Retinal pigment epithelial cell (primary cell): ENCODE results near the gene ATOSB.

Source experiments
- DNase-seq: peaks from one replicate; pipeline ENCODE4 v3.0.0-alpha.2; 2010; ENCODE audit warnings: low read depth
- H3K4me3 ChIP-seq: 2 replicates; pipeline ENCODE4 v1.5.1; 2011; ENCODE audit warnings: mild to moderate bottlenecking, low read length, control low read depth, moderate library complexity
- TF ChIP-seq, protein P1 (sequence below): conservative IDR thresholded peaks from 2 replicates; pipeline ENCODE4 v1.5.1; 2011; ENCODE audit warnings: low read depth, low read length, control low read depth, inconsistent platforms

Gene ATOSB

DNA sequence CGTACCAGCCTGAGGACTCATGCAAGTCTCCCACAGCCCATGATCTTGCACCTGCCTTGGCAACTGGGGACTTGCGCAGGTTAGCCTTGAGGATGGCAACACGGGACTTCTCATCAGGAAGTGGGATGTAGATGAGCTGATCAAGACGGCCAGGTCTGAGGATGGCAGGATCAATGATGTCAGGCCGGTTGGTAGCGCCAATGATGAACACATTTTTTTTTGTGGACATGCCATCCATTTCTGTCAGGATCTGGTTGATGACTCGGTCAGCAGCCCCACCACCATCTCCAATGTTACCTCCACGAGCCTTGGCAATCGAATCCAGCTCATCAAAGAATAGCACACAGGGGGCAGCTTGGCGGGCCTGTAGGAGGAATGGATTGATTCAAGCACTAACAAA lies 56.2 kb downstream of the ATOSB start:
- DNase-seq: no peak
- H3K4me3 ChIP-seq: no peak overlapping the region
- TF ChIP-seq, protein P1, sequence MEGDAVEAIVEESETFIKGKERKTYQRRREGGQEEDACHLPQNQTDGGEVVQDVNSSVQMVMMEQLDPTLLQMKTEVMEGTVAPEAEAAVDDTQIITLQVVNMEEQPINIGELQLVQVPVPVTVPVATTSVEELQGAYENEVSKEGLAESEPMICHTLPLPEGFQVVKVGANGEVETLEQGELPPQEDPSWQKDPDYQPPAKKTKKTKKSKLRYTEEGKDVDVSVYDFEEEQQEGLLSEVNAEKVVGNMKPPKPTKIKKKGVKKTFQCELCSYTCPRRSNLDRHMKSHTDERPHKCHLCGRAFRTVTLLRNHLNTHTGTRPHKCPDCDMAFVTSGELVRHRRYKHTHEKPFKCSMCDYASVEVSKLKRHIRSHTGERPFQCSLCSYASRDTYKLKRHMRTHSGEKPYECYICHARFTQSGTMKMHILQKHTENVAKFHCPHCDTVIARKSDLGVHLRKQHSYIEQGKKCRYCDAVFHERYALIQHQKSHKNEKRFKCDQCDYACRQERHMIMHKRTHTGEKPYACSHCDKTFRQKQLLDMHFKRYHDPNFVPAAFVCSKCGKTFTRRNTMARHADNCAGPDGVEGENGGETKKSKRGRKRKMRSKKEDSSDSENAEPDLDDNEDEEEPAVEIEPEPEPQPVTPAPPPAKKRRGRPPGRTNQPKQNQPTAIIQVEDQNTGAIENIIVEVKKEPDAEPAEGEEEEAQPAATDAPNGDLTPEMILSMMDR: no peak

DNA sequence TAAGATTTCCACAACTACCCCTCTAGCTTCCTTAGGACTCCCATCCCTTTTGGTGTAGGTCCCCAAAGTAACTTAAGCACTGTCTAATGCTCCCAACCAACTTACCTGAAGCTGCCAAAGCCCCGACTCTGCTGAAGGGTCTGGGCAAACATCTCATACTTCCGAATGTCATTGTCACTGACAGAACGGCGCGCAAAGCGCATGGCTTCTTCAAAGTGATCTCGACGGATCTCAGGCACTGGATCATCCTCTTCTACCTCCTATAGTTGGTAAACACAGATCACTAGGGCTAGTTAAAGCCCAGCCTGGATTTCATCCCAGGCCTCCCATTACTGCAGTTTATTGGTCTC lies 58.4 kb downstream of the ATOSB start:
- DNase-seq: no peak
- TF ChIP-seq, protein P1: no peak

DNA sequence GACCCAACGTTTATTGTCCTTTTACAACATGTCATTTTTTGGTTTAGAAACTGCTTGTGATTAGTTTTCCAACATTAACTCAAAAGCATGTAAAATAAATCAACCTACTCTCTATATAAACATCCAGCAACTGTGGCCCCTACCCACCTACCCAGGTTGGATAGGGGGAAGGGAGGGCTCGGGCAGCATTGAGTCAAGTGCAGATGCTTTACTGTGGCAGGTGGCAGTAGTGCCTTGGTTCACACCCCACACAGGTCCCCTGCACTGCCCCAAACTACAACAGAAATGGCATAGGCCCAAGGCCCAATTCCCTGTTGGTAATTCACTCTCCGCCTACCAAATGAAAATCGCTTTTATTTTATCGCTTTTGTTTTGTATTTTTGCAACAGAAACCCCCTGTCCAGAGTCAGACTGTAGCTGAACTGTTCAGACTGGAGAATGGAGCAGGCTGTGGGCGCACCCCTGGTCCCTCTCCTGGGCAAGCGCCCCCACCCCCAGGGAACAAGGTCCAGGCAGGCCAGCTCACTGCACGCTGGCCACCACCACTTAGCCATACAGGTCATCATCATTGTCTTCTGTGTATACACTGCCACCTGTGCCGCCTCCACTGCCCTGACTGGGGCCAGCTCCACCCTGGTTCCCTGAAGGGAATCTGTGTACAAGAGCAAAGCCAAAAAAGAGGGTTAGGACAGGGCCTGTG lies 58.9 kb downstream of the ATOSB start:
- TF ChIP-seq, protein P1: no peak
- no peak for DNase-seq
- no peak overlapping the region for H3K4me3 ChIP-seq

More for the DNA sequence above, 58.4 kb downstream of the ATOSB start:
- H3K4me3 ChIP-seq: no peak overlapping the region

DNA sequence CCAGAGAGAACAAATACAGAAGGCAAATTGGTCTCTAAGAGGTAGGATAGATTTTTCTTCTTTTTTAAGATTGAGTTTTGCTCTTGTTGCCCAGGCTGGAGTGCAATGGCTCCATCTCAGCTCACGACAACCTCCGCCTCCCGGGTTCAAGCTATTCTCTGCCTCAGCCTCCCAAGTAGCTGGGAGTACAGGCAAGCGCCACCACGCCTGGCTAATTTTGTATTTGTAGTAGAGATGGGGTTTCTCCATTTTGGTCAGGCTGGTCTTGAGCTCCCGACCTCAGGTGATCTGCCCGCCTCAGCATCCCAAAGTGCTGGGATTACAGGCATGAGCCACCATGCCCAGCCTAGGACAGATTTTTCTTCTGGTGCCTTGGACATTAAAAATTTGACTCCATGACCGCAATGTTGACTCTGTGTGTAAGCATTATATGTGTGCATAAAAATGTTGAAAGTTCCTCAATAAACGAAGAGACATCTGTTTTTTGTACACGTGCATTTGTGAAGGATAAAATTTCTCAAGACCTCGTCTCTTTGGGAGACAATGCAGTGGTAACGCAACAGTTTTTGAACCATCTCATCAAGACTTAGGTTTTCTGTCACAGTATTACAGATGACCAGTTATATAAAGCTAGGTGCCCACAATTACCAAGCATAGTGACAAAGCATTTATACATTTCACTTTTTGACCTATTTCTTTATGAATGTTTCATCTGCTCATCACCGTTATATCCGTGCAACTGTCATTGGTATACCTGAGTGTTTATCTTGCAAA lies 60.6 kb downstream of the ATOSB start:
- no peak overlapping the region for H3K4me3 ChIP-seq
- DNase-seq: no peak
- TF ChIP-seq, protein P1: no peak

DNA sequence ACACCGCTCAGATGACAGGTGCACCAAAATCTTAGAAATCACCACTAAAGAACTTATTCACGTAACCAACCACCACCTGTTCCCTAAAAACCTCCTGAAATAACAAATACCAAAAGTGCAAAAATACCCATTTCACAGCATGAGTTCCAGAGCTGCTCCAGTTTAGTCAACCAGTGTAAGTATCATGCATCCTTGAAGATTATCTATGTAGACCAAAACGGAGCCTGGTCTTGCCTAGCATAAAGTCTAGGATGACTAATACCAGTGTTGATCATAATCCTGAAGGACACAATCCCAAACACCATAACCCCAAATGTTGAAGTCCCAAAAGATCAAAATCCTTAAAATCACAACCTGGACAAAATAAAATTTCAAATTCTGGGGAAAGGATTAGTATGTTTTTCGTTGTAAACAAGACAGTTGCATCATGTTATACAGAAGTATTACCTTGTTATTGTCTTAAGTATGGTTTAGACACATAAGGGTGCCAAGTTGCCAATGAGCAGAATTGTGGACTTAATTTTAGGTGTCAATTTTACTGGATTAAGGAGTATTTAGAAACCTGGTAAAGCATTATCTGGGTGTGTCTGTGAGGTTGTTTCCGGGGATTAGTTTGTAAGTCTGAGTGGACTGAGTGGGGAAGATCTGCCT lies 61.4 kb downstream of the ATOSB start:
- H3K4me3 ChIP-seq: no peak overlapping the region
- no peak for DNase-seq
- TF ChIP-seq, protein P1: no peak
